Activated T-cell treated with anti-CD3 and anti-CD28 coated beads for 1 hour (primary cell): ENCODE measurements around the gene GRIA4.
"Not testable (repeated sequence)": the region's sequence is repeated elsewhere in the genome, so short reads cannot be mapped to it uniquely, and the experiment has no call there.

Experiments used
- DNase-seq: peaks from one replicate; pipeline ENCODE4 v3.0.0-alpha.2; 2020; ENCODE audit warnings: low read depth

The GRIA4 gene

GRCh38 chr11:105860105-105860504 lies 250.2 kb downstream of the GRIA4 start:
- no peak for DNase-seq

- no peak for DNase-seq
Observed at GRCh38 chr11:105861225-105861624, 251.4 kb downstream of the GRIA4 start.

GRCh38 chr11:105862736-105863367 lies 253.0 kb downstream of the GRIA4 start:
- no peak for DNase-seq

GRCh38 chr11:105863523-105863922 lies 253.7 kb downstream of the GRIA4 start:
- no peak for DNase-seq

- DNase-seq, result no peak
Observed at GRCh38 chr11:105867742-105868141, 257.9 kb downstream of the GRIA4 start.

GRCh38 chr11:105868762-105869285 lies 259.0 kb downstream of the GRIA4 start:
- DNase-seq, result no peak

GRCh38 chr11:105870516-105871113 lies 260.7 kb downstream of the GRIA4 start:
- no peak for DNase-seq

- no peak for DNase-seq
Observed at GRCh38 chr11:105878510-105878909, 268.6 kb downstream of the GRIA4 start.

GRCh38 chr11:105878927-105879326 lies 269.1 kb downstream of the GRIA4 start:
- DNase-seq, result not testable (repeated sequence)

- no peak for DNase-seq
Observed at GRCh38 chr11:105881027-105881426, 271.2 kb downstream of the GRIA4 start.

- no peak for DNase-seq
Observed at GRCh38 chr11:105884436-105884835, 274.6 kb downstream of the GRIA4 start.

- DNase-seq, result no peak
Observed at GRCh38 chr11:105891685-105892084, 281.8 kb downstream of the GRIA4 start.

- no peak for DNase-seq
Observed at GRCh38 chr11:105897161-105897560, 287.3 kb downstream of the GRIA4 start.

- no peak for DNase-seq
Observed at GRCh38 chr11:105899772-105900171, 289.9 kb downstream of the GRIA4 start.

GRCh38 chr11:105900515-105901035 lies 290.7 kb downstream of the GRIA4 start:
- DNase-seq, result no peak

- no peak for DNase-seq
Observed at GRCh38 chr11:105903113-105903512, 293.2 kb downstream of the GRIA4 start.

- no peak for DNase-seq
Observed at GRCh38 chr11:105906517-105906916, 296.6 kb downstream of the GRIA4 start.

- no peak for DNase-seq
Observed at GRCh38 chr11:105907319-105907718, 297.4 kb downstream of the GRIA4 start.

- no peak for DNase-seq
Observed at GRCh38 chr11:105910095-105910715, 300.3 kb downstream of the GRIA4 start.

GRCh38 chr11:105911454-105911853 lies 301.6 kb downstream of the GRIA4 start:
- no peak for DNase-seq

- no peak for DNase-seq
Observed at GRCh38 chr11:105912666-105913065, 302.8 kb downstream of the GRIA4 start.

- DNase-seq, result no peak
Observed at GRCh38 chr11:105915021-105915420, 305.1 kb downstream of the GRIA4 start.

- DNase-seq, result no peak
Observed at GRCh38 chr11:105918039-105918438, 308.2 kb downstream of the GRIA4 start.
